Smooth muscle cell (in vitro differentiated cells): ENCODE data around the gene GNAQ. TPM values are rescaled to one million over a fixed set of nuclear protein-coding genes. Genes with fewer than 3 reads are reported as not detected.

Experiments
- DNase-seq: peaks from one replicate; lab custom pipeline; 2025; ENCODE audit not compliant: unreplicated experiment; lab: John Stamatoyannopoulos, UW
- H2AFZ ChIP-seq: fragments of 200-600 bp; sonication (generic); 2 replicates; pipeline ENCODE4 v1.6.0; 2016; ENCODE audit warnings: antibody characterized with exemption, low read depth, mild to moderate bottlenecking
- H3F3A ChIP-seq: fragments of 200-600 bp; sonication (generic); 2 replicates; pipeline ENCODE4 v1.6.0; 2017; ENCODE audit warnings: antibody characterized with exemption, low read depth
- H3K27ac ChIP-seq: fragments of 200-600 bp; sonication (generic); 2 replicates; pipeline ENCODE4 v1.5.1; 2016; ENCODE audit warnings: low read depth, mild to moderate bottlenecking
- H3K27me3 ChIP-seq: fragments of 200-600 bp; sonication (generic); 2 replicates; pipeline ENCODE4 v1.6.1; 2016; ENCODE audit warnings: low read depth, mild to moderate bottlenecking
- H3K36me3 ChIP-seq: fragments of 200-600 bp; sonication (generic); 2 replicates; pipeline ENCODE4 v1.5.1; 2016; ENCODE audit warnings: low read depth
- H3K4me1 ChIP-seq: fragments of 200-600 bp; sonication (generic); 2 replicates; pipeline ENCODE4 v1.5.1; 2016; ENCODE audit warnings: low read depth
- H3K4me2 ChIP-seq: fragments of 200-600 bp; sonication (generic); 2 replicates; pipeline ENCODE4 v1.6.0; 2016; ENCODE audit warnings: mild to moderate bottlenecking
- H3K4me3 ChIP-seq: fragments of 200-600 bp; sonication (generic); 2 replicates; pipeline ENCODE4 v1.5.1; 2016; ENCODE audit warnings: mild to moderate bottlenecking
- H3K79me2 ChIP-seq: fragments of 200-600 bp; sonication (generic); 2 replicates; pipeline ENCODE4 v1.6.0; 2016; ENCODE audit warnings: low read depth, mild to moderate bottlenecking
- H3K9ac ChIP-seq: fragments of 200-600 bp; sonication (generic); 2 replicates; pipeline ENCODE4 v1.6.0; 2016; ENCODE audit warnings: low read depth
- H3K9me3 ChIP-seq: fragments of 200-600 bp; sonication (generic); replicated peaks from 2 replicates; pipeline ENCODE4 v1.5.1; 2016; ENCODE audit warnings: low read depth
- H4K20me1 ChIP-seq: fragments of 200-600 bp; sonication (generic); 2 replicates; pipeline ENCODE4 v1.6.0; 2016; ENCODE audit warnings: low read depth
- WGBS: methylation state at CpG from one replicate; pipeline ENCODE4 v1.1.7; 2016; ENCODE audit warnings: low lambda C conversion rate; 5-methylcytosine and 5-hydroxymethylcytosine counted together
- polyA plus RNA-seq: library from polyadenylated mRNA; unstranded; fragments of >200 nt; fragmentation: Nextera tagmentation; extraction: Ambion mirVana; gene quantifications from 2 replicates; pipeline ENCODE4 v1.2.1, GENCODE V29; 2016
- total RNA-seq: library from RNA; depleted of rRNA; stranded (reverse); fragments of >200 nt; gene quantifications from 2 replicates; pipeline ENCODE4 v1.2.3, GENCODE V29; 2014
- TF ChIP-seq, protein P1 (sequence below): fragments of 200-600 bp; sonication (generic); IDR thresholded peaks from 2 replicates; pipeline ENCODE4 v1.5.1; 2017; ENCODE audit warnings: borderline replicate concordance, mild to moderate bottlenecking, antibody characterized with exemption; ENCODE audit not compliant: insufficient read depth, poor library complexity, severe bottlenecking

GNAQ gene
- total and polyA plus RNA-seq, 2 experiments from 2014 or later = 12.5 to 41.4 TPM

DNA sequence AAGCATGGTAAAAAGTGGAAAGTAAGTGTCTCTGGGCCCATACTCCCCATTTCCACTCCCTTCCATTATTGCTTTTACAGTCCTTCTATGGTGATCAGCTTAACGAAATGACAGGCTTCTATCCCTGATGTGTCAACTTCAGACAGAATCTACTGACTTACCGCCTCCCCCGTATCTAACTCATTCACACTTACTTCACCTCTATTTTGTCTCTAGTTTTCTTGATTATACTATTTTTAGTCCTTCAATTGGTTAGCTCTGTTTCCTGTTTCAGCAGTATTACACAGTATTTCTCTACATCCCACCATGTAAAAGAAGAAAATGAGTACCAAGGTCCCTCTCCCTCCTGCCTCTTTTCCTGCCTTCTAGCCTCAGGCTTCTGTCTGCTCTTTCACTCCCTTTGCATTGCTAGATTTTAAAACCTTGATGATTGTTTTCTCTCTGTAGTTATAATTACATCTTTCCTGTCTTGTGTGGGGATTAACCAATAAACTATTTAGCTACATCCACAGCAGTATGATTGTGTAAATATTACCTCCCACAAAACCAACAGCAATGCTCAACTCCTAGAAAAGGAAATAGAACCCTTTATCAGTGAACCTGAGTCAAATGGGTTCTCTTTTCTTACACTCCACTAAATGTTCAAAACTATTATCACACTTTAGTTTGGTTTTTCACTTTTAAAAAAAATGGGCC lies 53.4 kb downstream of the GNAQ start:
- Histone ChIP-seq H4K20me1 (peaks cover 98% of the 10 kb centered on the region), H3K4me1 (peaks cover 26% of the 10 kb centered on the region), H3K27me3 (no peaks in the 10 kb centered on the region), H2AFZ (no peak overlapping the region), H3K36me3 (no peaks in the 10 kb centered on the region), H3K4me3 (no peak overlapping the region), H3K9ac (no peak overlapping the region), H3K27ac (no peak overlapping the region), H3K4me2 (no peak overlapping the region), H3F3A (no peaks in the 10 kb centered on the region), H3K79me2 (peaks cover 82% of the 10 kb centered on the region), H3K9me3 (no peaks in the 10 kb centered on the region)
- DNase-seq = no peak
- 86% methylated on average over 3 of the region's 3 CpGs for WGBS
- TF ChIP-seq, protein P1, sequence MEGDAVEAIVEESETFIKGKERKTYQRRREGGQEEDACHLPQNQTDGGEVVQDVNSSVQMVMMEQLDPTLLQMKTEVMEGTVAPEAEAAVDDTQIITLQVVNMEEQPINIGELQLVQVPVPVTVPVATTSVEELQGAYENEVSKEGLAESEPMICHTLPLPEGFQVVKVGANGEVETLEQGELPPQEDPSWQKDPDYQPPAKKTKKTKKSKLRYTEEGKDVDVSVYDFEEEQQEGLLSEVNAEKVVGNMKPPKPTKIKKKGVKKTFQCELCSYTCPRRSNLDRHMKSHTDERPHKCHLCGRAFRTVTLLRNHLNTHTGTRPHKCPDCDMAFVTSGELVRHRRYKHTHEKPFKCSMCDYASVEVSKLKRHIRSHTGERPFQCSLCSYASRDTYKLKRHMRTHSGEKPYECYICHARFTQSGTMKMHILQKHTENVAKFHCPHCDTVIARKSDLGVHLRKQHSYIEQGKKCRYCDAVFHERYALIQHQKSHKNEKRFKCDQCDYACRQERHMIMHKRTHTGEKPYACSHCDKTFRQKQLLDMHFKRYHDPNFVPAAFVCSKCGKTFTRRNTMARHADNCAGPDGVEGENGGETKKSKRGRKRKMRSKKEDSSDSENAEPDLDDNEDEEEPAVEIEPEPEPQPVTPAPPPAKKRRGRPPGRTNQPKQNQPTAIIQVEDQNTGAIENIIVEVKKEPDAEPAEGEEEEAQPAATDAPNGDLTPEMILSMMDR = no peak

DNA sequence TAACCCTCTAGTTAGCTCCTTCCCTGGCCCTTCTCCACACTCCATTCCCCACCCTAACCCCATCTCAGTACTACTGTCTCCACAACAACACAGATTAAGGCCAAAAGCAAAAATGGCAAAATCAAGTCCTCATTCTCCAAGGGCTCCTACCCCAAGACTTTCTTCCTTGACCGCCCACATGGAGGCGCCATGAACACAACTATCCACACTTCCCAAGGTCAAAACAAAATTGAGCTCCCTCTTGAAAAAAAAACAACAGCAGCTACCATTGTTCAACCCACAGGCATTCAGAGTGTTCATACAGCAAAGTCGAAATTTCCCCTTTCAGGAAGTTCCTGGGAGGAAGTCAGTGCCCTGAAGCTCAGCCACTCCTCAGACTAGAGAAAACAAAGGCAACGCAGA lies 54.4 kb downstream of the GNAQ start:
- DNase-seq = no peak
- no peak overlapping the region for H3K4me2 ChIP-seq
- TF ChIP-seq, protein P1 = peak; percentile 26
- H3K9ac ChIP-seq = no peak overlapping the region
- peaks cover 98% of the 10 kb centered on the region for H4K20me1 ChIP-seq
- no peaks in the 10 kb centered on the region for H3K9me3 ChIP-seq
- no peak overlapping the region for H2AFZ ChIP-seq
- no peak overlapping the region for H3K27ac ChIP-seq
- 42% methylated on average over 4 of the region's 4 CpGs for WGBS
- H3K79me2 ChIP-seq = peaks cover 81% of the 10 kb centered on the region
- H3K27me3 ChIP-seq = no peaks in the 10 kb centered on the region
- H3K4me1 ChIP-seq = peaks cover 26% of the 10 kb centered on the region
- no peaks in the 10 kb centered on the region for H3F3A ChIP-seq
- H3K36me3 ChIP-seq = no peaks in the 10 kb centered on the region
- no peak overlapping the region for H3K4me3 ChIP-seq

DNA sequence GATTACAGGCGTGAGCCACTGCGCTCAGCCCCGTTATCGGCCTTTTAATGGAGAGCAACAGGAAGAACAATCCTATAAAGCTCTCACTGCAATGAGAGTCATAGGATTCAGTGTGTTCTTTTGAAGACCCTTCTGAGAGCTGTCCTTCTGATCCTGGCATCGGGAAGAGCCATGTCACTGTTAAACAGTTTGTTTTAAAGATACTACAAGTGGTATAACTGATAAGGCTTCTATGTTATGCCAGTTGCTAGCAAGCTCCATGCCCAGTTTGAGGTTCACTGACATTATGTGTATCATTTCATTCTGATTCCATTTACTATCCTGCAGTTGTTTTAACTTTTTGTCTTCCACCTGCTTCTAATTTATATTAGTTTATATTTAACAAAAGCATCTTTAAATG lies 55.8 kb downstream of the GNAQ start:
- WGBS = 65% methylated on average over 5 of the region's 5 CpGs
- Histone ChIP-seq H4K20me1 (peaks cover 98% of the 10 kb centered on the region), H3F3A (no peaks in the 10 kb centered on the region), H3K4me2 (no peak overlapping the region), H3K79me2 (peaks cover 91% of the 10 kb centered on the region), H2AFZ (no peak overlapping the region), H3K4me1 (peaks cover 22% of the 10 kb centered on the region), H3K36me3 (no peaks in the 10 kb centered on the region), H3K9ac (no peak overlapping the region), H3K27me3 (no peaks in the 10 kb centered on the region), H3K27ac (no peak overlapping the region), H3K9me3 (no peaks in the 10 kb centered on the region), H3K4me3 (no peak overlapping the region)
- TF ChIP-seq, protein P1 = no peak
- no peak for DNase-seq

DNA sequence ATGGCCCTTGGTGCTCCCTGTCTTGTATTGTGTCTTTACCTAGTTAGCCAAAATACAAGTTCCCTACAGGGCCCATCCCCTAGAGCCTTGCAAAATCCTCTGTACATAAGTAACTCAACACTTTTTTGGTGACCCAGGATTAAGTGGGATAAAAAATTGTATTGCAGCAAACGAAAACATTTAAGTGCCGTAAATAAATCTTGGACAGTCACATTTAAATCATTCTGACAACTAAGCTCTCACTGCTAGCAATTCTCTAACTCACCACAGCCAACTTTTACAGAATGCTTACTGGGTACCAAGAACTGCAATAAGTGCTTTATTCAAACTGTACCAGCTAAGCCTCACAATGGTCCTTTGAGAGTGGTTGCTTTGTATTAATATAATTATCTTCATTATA lies 56.6 kb downstream of the GNAQ start:
- DNase-seq = no peak
- Histone ChIP-seq H3K27ac (no peak overlapping the region), H3K4me2 (no peak overlapping the region), H3K9ac (no peak overlapping the region), H3K4me3 (no peak overlapping the region), H3K79me2 (peaks cover 93% of the 10 kb centered on the region), H4K20me1 (peaks cover 98% of the 10 kb centered on the region), H3K9me3 (no peaks in the 10 kb centered on the region), H3F3A (no peaks in the 10 kb centered on the region), H3K4me1 (peaks cover 14% of the 10 kb centered on the region), H3K27me3 (no peaks in the 10 kb centered on the region), H2AFZ (no peak overlapping the region), H3K36me3 (no peaks in the 10 kb centered on the region)
- WGBS = 59% methylated on average over 2 of the region's 2 CpGs
- TF ChIP-seq, protein P1 = no peak
